H1 (cell line): ENCODE data around the gene TSC1.

Source experiments
- ATF3 ChIP-seq: IDR thresholded peaks from 2 replicates; pipeline ENCODE4 v1.6.1; 2011; ENCODE audit warnings: low read depth, mild to moderate bottlenecking, low read length; ENCODE audit not compliant: insufficient read depth
- CBX8 ChIP-seq: fragments of 300-800, 300-1000 bp; sonication (generic); IDR thresholded peaks from 2 replicates; pipeline ENCODE4 v1.7.1; 2016; ENCODE audit warnings: low read depth, low read length, borderline replicate concordance
- CEBPB ChIP-seq: IDR thresholded peaks from 2 replicates; pipeline ENCODE4 v1.6.1; 2012; ENCODE audit warnings: low read depth, low read length
- EGR1 ChIP-seq: IDR thresholded peaks from 2 replicates; pipeline ENCODE4 v1.6.1; 2011; ENCODE audit warnings: low read depth, low read length, borderline replicate concordance
- EZH2 ChIP-seq: fragments of 200-600 bp; sonication (generic); IDR thresholded peaks from 2 replicates; pipeline ENCODE4 v1.7.1; 2012; ENCODE audit warnings: low read depth, mild to moderate bottlenecking, moderate library complexity, low read length, inconsistent platforms; ENCODE audit not compliant: severe bottlenecking
- GABPA ChIP-seq: IDR thresholded peaks from 2 replicates; pipeline ENCODE4 v1.6.1; 2011; ENCODE audit warnings: mild to moderate bottlenecking, low read length, moderate library complexity, borderline replicate concordance; ENCODE audit not compliant: insufficient read depth
- POLR2AphosphoS5 ChIP-seq: IDR thresholded peaks from 2 replicates; pipeline ENCODE4 v1.6.1; 2011; ENCODE audit warnings: low read depth, low read length
- SP2 ChIP-seq: IDR thresholded peaks from 2 replicates; pipeline ENCODE4 v1.6.1; 2012; ENCODE audit warnings: mild to moderate bottlenecking, low read length, inconsistent platforms
- TCF12 ChIP-seq: IDR thresholded peaks from 2 replicates; pipeline ENCODE4 v1.6.1; 2011; ENCODE audit warnings: low read depth, mild to moderate bottlenecking, low read length
- TF ChIP-seq, protein P1 (sequence below), 3 experiments: IDR thresholded peaks; 1 replicate in 2 of 3; 2 replicates in 1 of 3; pipeline versions ENCODE4 v1.5.1 to v1.6.1; 2011; ENCODE audit warnings: low read length in 3 of 3, mild to moderate bottlenecking in 3 of 3, inconsistent platforms in 2 of 3, low read depth in 1 of 3, moderate library complexity in 1 of 3; ENCODE audit not compliant: insufficient read depth in 1 of 3; ENCODE audit errors: control extremely low read depth in 1 of 3
- TF ChIP-seq, protein P2 (sequence below): IDR thresholded peaks from 2 replicates; pipeline ENCODE4 v1.6.1; 2012; ENCODE audit warnings: inconsistent platforms

DNA sequence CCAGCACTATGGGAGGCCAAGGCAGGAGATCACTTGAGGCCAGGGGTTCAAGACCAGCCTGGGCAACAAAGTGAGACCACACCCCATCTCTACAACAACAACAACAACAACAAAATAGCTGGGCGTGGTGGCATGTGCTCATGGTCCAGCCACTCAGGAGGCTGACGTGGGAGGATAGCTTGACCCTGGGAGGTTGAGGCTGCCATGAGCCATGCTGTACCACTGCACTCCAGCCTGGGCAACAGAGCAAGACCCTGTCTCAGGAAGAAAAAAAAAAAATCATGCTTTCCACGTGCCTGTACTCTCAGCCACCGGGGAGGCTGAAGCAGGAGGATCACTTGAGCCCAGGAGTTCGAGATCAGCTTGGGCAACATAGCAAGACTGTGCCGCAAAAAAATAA is 29.5 kb downstream of the TSC1 start:
- TF ChIP-seq CBX8, result no peak
- no peak for TF ChIP-seq TCF12
- TF ChIP-seq, protein P1, sequence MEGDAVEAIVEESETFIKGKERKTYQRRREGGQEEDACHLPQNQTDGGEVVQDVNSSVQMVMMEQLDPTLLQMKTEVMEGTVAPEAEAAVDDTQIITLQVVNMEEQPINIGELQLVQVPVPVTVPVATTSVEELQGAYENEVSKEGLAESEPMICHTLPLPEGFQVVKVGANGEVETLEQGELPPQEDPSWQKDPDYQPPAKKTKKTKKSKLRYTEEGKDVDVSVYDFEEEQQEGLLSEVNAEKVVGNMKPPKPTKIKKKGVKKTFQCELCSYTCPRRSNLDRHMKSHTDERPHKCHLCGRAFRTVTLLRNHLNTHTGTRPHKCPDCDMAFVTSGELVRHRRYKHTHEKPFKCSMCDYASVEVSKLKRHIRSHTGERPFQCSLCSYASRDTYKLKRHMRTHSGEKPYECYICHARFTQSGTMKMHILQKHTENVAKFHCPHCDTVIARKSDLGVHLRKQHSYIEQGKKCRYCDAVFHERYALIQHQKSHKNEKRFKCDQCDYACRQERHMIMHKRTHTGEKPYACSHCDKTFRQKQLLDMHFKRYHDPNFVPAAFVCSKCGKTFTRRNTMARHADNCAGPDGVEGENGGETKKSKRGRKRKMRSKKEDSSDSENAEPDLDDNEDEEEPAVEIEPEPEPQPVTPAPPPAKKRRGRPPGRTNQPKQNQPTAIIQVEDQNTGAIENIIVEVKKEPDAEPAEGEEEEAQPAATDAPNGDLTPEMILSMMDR (IDR thresholded peaks at IDR 0.05; ENCODE audit: control extremely low read depth in 1 of 3, insufficient read depth in 1 of 3, low read depth in 1 of 3, low read length in 3 of 3), result no peak
- TF ChIP-seq CEBPB, result no peak
- TF ChIP-seq EZH2, result no peak
- TF ChIP-seq POLR2AphosphoS5, result no peak
- TF ChIP-seq, protein P2, sequence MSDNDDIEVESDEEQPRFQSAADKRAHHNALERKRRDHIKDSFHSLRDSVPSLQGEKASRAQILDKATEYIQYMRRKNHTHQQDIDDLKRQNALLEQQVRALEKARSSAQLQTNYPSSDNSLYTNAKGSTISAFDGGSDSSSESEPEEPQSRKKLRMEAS, result no peak
- no peak for TF ChIP-seq SP2
- TF ChIP-seq EGR1, result no peak
- no peak for TF ChIP-seq ATF3
- no peak for TF ChIP-seq GABPA
